IMR-90 (cell line): ENCODE results near the gene ABTB2. TPM values are rescaled to one million over a fixed set of nuclear protein-coding genes. Genes with fewer than 3 reads are reported as not detected.

Experiments
- ATAC-seq: fragments of 200-7000 bp; cut with Tn5 transposase; 2 replicates; pipeline ENCODE4 v1.9.1; 2020; ENCODE audit warnings: low read depth, mild to moderate bottlenecking, moderate library complexity
- BruUV-seq: library from RNA; stranded (reverse); fragments of 400-500 nt; replicated peaks from 2 replicates; lab custom pipeline; 2021; lab: Mats Ljungman, UMichigan
- CTCF ChIA-PET: fragments of 300-600 bp; formaldehyde crosslinking; extraction: SDS; loops from one replicate; lab custom pipeline; 2021; ENCODE audit warnings: antibody characterized with exemption; lab: Yijun Ruan, JAX
- POLR2A ChIA-PET: fragments of 300-600 bp; sonication (Branson Sonifier 250); formaldehyde crosslinking; loops from one replicate; lab custom pipeline; 2022; ENCODE audit warnings: antibody characterized with exemption; ENCODE audit not compliant: unreplicated experiment; lab: Charles Lee
- DNase-seq: peaks from one replicate; pipeline ENCODE4 v3.0.0; 2013
- H2AFZ ChIP-seq: replicated peaks from 2 replicates; pipeline ENCODE3; 2013; ENCODE audit warnings: low read length, mild to moderate bottlenecking; ENCODE audit not compliant: poor library complexity
- H2AK5ac ChIP-seq: 2 replicates; pipeline ENCODE4 v1.6.1; 2013; ENCODE audit warnings: low read depth, low read length, inconsistent platforms
- H2AK9ac ChIP-seq: replicated peaks from 2 replicates; pipeline ENCODE3; 2013; ENCODE audit warnings: mild to moderate bottlenecking, low read depth, low read length, moderate library complexity; ENCODE audit not compliant: poor library complexity
- H2BK120ac ChIP-seq: 2 replicates; pipeline ENCODE4 v1.6.1; 2013; ENCODE audit warnings: low read depth, low read length, inconsistent platforms
- H2BK15ac ChIP-seq: 3 replicates; pipeline ENCODE4 v1.6.1; 2013; ENCODE audit warnings: low read depth, low read length, inconsistent platforms
- H2BK20ac ChIP-seq: 2 replicates; pipeline ENCODE4 v1.6.1; 2013; ENCODE audit warnings: low read depth, mild to moderate bottlenecking, inconsistent platforms, low read length, moderate library complexity
- H2BK5ac ChIP-seq: 2 replicates; pipeline ENCODE4 v1.6.1; 2013; ENCODE audit warnings: mild to moderate bottlenecking, low read depth, low read length, inconsistent platforms; ENCODE audit not compliant: poor library complexity, severe bottlenecking
- H3K14ac ChIP-seq: replicated peaks from 2 replicates; pipeline ENCODE4 v1.6.1; 2013; ENCODE audit warnings: low read depth, low read length, inconsistent platforms
- H3K18ac ChIP-seq: 2 replicates; pipeline ENCODE4 v1.6.1; 2013; ENCODE audit warnings: low read depth, low read length, control low read depth
- H3K23ac ChIP-seq: 2 replicates; pipeline ENCODE4 v1.6.1; 2013; ENCODE audit warnings: low read depth, low read length, inconsistent platforms
- H3K27ac ChIP-seq: 2 replicates; pipeline ENCODE4 v1.5.1; 2013; ENCODE audit warnings: mild to moderate bottlenecking, control low read depth, low read length; ENCODE audit not compliant: insufficient read depth
- H3K27me3 ChIP-seq: 2 replicates; pipeline ENCODE4 v1.6.1; 2013; ENCODE audit warnings: low read length; ENCODE audit not compliant: control insufficient read depth, insufficient read depth
- H3K36me3 ChIP-seq: 2 replicates; pipeline ENCODE4 v1.6.1; 2013; ENCODE audit warnings: low read length, mixed read lengths; ENCODE audit not compliant: control insufficient read depth, insufficient read depth
- H3K4ac ChIP-seq: 2 replicates; pipeline ENCODE4 v1.6.1; 2013; ENCODE audit warnings: low read depth, low read length, inconsistent platforms
- H3K4me1 ChIP-seq: 2 replicates; pipeline ENCODE4 v1.6.1; 2013; ENCODE audit warnings: low read length, mixed read lengths; ENCODE audit not compliant: control insufficient read depth, insufficient read depth
- H3K4me2 ChIP-seq: 2 replicates; pipeline ENCODE4 v1.6.1; 2013; ENCODE audit warnings: low read depth, mild to moderate bottlenecking, control low read depth, low read length, moderate library complexity
- H3K4me3 ChIP-seq: 2 replicates; pipeline ENCODE4 v1.5.1; 2013; ENCODE audit warnings: low read depth, mild to moderate bottlenecking, control low read depth, low read length, moderate library complexity; ENCODE audit not compliant: insufficient read depth
- H3K56ac ChIP-seq: 2 replicates; pipeline ENCODE4 v1.6.1; 2013; ENCODE audit warnings: low read length, inconsistent platforms; ENCODE audit not compliant: insufficient read depth; ENCODE audit errors: extremely low read depth
- H3K79me1 ChIP-seq, 2 experiments: 2 replicates each; pipeline ENCODE4 v1.6.1; 2013; ENCODE audit warnings: low read length in 2 of 2, inconsistent platforms in 1 of 2, low read depth in 1 of 2
- H3K9ac ChIP-seq: 2 replicates; pipeline ENCODE4 v1.6.1; 2013; ENCODE audit warnings: low read depth, low read length, control low read depth
- H3K9me1 ChIP-seq: 2 replicates; pipeline ENCODE4 v1.6.1; 2013; ENCODE audit warnings: low read length, inconsistent platforms; ENCODE audit not compliant: insufficient read depth
- H3K9me3 ChIP-seq: 2 replicates; pipeline ENCODE4 v1.6.1; 2013; ENCODE audit warnings: low read length; ENCODE audit not compliant: control insufficient read depth, insufficient read depth
- H4K20me1 ChIP-seq: 2 replicates; pipeline ENCODE4 v1.6.1; 2013; ENCODE audit warnings: low read length, inconsistent platforms; ENCODE audit not compliant: insufficient read depth
- H4K5ac ChIP-seq: 2 replicates; pipeline ENCODE4 v1.6.1; 2013; ENCODE audit warnings: mild to moderate bottlenecking, low read depth, low read length, control low read depth
- H4K8ac ChIP-seq, 2 experiments: 2 replicates each; pipeline ENCODE4 v1.6.1; 2013; ENCODE audit warnings: low read depth in 2 of 2, low read length in 2 of 2, control low read depth in 1 of 2, inconsistent platforms in 1 of 2
- H4K91ac ChIP-seq: 2 replicates; pipeline ENCODE4 v1.6.1; 2013; ENCODE audit warnings: low read depth, low read length, inconsistent platforms; ENCODE audit not compliant: insufficient read depth
- RFX5 ChIP-seq: IDR thresholded peaks from 2 replicates; pipeline ENCODE4 v1.8.0; 2012; ENCODE audit warnings: low read depth, mild to moderate bottlenecking, low read length, moderate library complexity
- WGBS, 2 experiments: methylation state at CpG; one replicate each; pipeline versions ENCODE4 v1.1.5 to v1.1.7; 2013; ENCODE audit warnings: missing lambda C conversion rate in 2 of 2; ENCODE audit not compliant: insufficient read length in 1 of 2; ENCODE audit errors: extremely low coverage in 2 of 2; 5-methylcytosine and 5-hydroxymethylcytosine counted together
- dilution Hi-C: fragments of 300-500 bp; cut with HindIII; formaldehyde crosslinking; loops from one replicate; pipeline ENCODE4 v1.14.3; 2018; ENCODE audit warnings: low sequenced_read_pairs; ENCODE audit not compliant: unreplicated experiment
- in situ Hi-C: fragments of 300-500 bp; cut with MboI; formaldehyde crosslinking; loops from 3 replicates; pipeline ENCODE4 v1.14.3; 2019; ENCODE audit warnings: low sequenced_read_pairs, inconsistent platforms, mixed read lengths
- intact Hi-C: fragments of 100-400 bp; cut with micrococcal nuclease; formaldehyde crosslinking; loops from 2 replicates; pipeline ENCODE4 v1.10.0; 2022
- polyA plus RNA-seq, 3 experiments: library from polyadenylated mRNA; depleted of rRNA; stranded (reverse); fragments of >200 nt; gene quantifications; 2 replicates each; pipeline ENCODE4 v1.2.3, GENCODE V29; 2012; ENCODE audit warnings: low replicate concordance in 1 of 3
- total RNA-seq: library from RNA; depleted of rRNA; stranded (reverse); fragments of >200 nt; gene quantifications from 2 replicates; pipeline ENCODE4 v1.2.3, GENCODE V29; 2012

ABTB2 gene
- total and polyA plus RNA-seq, 2 of the 4 experiments (the other 2 are of a cell fraction): 0.18 to 2.0 TPM

GRCh38 chr11:34284811-34285481 is 72.9 kb downstream of the ABTB2 start:
- H3K56ac ChIP-seq: no peak overlapping the region
- no peak overlapping the region for H4K91ac ChIP-seq
- H3K4me2 ChIP-seq: no peak overlapping the region
- no peak overlapping the region for H2BK5ac ChIP-seq
- H4K20me1 ChIP-seq: no peaks in the 10 kb centered on the region
- no peak overlapping the region for H3K9ac ChIP-seq
- in situ Hi-C loops: no loop called here
- no peak overlapping the region for H3K4ac ChIP-seq
- no peaks in the 10 kb centered on the region for H3K4me1 ChIP-seq
- no peak overlapping the region for H3K23ac ChIP-seq
- H4K5ac ChIP-seq: no peak overlapping the region
- dilution Hi-C loops: no loop called here
- H3K18ac ChIP-seq: no peak overlapping the region
- no peaks in the 10 kb centered on the region for H3K9me1 ChIP-seq
- no peak overlapping the region for H2BK15ac ChIP-seq
- peak overlapping the region; percentile 19 for H2AK9ac ChIP-seq
- DNase-seq (no peak), ATAC-seq (no peak)
- no peaks in the 10 kb centered on the region for H3K9me3 ChIP-seq
- H3K14ac ChIP-seq: no peak overlapping the region
- no TSS peak for BruUV-seq
- no peaks in the 10 kb centered on the region for H3K79me1 ChIP-seq
- H3K27me3 ChIP-seq: peaks cover 28% of the 10 kb centered on the region
- 61% methylated on average over 3 of the region's 17 CpGs; no CpG with 5 or more reads in 1 of the 2 experiments for WGBS, 2 experiments
- no peak for TF ChIP-seq RFX5
- H3K36me3 ChIP-seq: no peaks in the 10 kb centered on the region
- H2AFZ ChIP-seq: peak overlapping the region; percentile 14
- H3K27ac ChIP-seq: no peak overlapping the region
- intact Hi-C loops: no loop called here
- no peak overlapping the region for H2BK20ac ChIP-seq
- no peak overlapping the region for H4K8ac ChIP-seq
- no peak overlapping the region for H2BK120ac ChIP-seq
- POLR2A ChIA-PET: no interaction called here
- H3K4me3 ChIP-seq: no peak overlapping the region
- H2AK5ac ChIP-seq: no peak overlapping the region
- CTCF ChIA-PET: interaction anchor here (1.5 kb wide), 1 partner anchor 10 kb away, joined by 3 read pairs; no protein-coding TSS in a partner anchor
